GM23338 (cell line): ENCODE results near the gene OR2S2. TPM values are rescaled to one million over a fixed set of nuclear protein-coding genes. Genes with fewer than 3 reads are reported as not detected.
A peak's percentile ranks its signal among the peaks of the same experiment; 100 is the strongest.

ENCODE experiments used
- ATAC-seq: fragments of 200-7000 bp; cut with Tn5 transposase; 3 replicates; pipeline ENCODE4 v1.9.1; 2020
- DNase-seq: peaks from one replicate; pipeline ENCODE4 v3.0.0-alpha.2; 2015; ENCODE audit warnings: low spot score
- H2AFZ ChIP-seq: fragments of 200-600 bp; sonication (generic); 2 replicates; pipeline ENCODE4 v1.8.0; 2016; ENCODE audit warnings: antibody characterized with exemption, mild to moderate bottlenecking, moderate library complexity
- H3F3A ChIP-seq: fragments of 200-600 bp; sonication (generic); replicated peaks from 2 replicates; pipeline ENCODE4 v1.8.0; 2017; ENCODE audit warnings: antibody characterized with exemption, mixed run types, low read depth
- H3K27ac ChIP-seq: fragments of 200-600 bp; sonication (generic); 2 replicates; pipeline ENCODE4 v1.6.1; 2016; ENCODE audit warnings: low read depth
- H3K27me3 ChIP-seq: fragments of 200-600 bp; sonication (generic); 2 replicates; pipeline ENCODE4 v1.8.0; 2016; ENCODE audit warnings: mild to moderate bottlenecking, mixed run types, moderate library complexity; ENCODE audit not compliant: insufficient read depth
- H3K36me3 ChIP-seq: fragments of 200-600 bp; sonication (generic); 2 replicates; pipeline ENCODE4 v1.8.0; 2016; ENCODE audit warnings: mild to moderate bottlenecking; ENCODE audit not compliant: insufficient read depth
- H3K4me1 ChIP-seq: fragments of 200-600 bp; sonication (generic); 2 replicates; pipeline ENCODE4 v1.8.0; 2016; ENCODE audit warnings: mild to moderate bottlenecking, moderate library complexity; ENCODE audit not compliant: insufficient read depth
- H3K4me2 ChIP-seq: fragments of 200-600 bp; sonication (generic); 2 replicates; pipeline ENCODE4 v1.7.1; 2017; ENCODE audit warnings: mixed run types
- H3K4me3 ChIP-seq: fragments of 200-600 bp; sonication (generic); 2 replicates; pipeline ENCODE4 v1.6.1; 2016; ENCODE audit warnings: mixed run types
- H3K79me2 ChIP-seq: fragments of 200-600 bp; sonication (generic); replicated peaks from 2 replicates; pipeline ENCODE4 v1.8.0; 2017; ENCODE audit warnings: mild to moderate bottlenecking; ENCODE audit not compliant: insufficient read depth
- H3K9me2 ChIP-seq: fragments of 200-600 bp; sonication (generic); 2 replicates; pipeline ENCODE4 v1.8.0; 2017; ENCODE audit not compliant: insufficient read depth
- H4K20me1 ChIP-seq: fragments of 200-600 bp; sonication (generic); replicated peaks from 2 replicates; pipeline ENCODE4 v1.8.0; 2017; ENCODE audit warnings: mild to moderate bottlenecking; ENCODE audit not compliant: insufficient read depth
- H3K27ac Mint-ChIP-seq: 2 replicates; pipeline ENCODE4 v1.8.0; 2020; ENCODE audit warnings: inconsistent platforms, mild to moderate bottlenecking, moderate library complexity, mixed read lengths
- H3K27me3 Mint-ChIP-seq: 3 replicates; pipeline ENCODE4 v1.8.0; 2022; ENCODE audit warnings: low read depth, mild to moderate bottlenecking, moderate library complexity, mixed read lengths, inconsistent platforms; ENCODE audit not compliant: insufficient read depth, poor library complexity
- H3K36me3 Mint-ChIP-seq: 3 replicates; pipeline ENCODE4 v1.8.0; 2021; ENCODE audit warnings: low read depth, mild to moderate bottlenecking, inconsistent platforms, moderate library complexity, mixed read lengths
- H3K4me1 Mint-ChIP-seq: 3 replicates; pipeline ENCODE4 v1.8.0; 2020; ENCODE audit warnings: mild to moderate bottlenecking, inconsistent platforms, mixed read lengths
- H3K4me3 Mint-ChIP-seq: 3 replicates; pipeline ENCODE4 v1.8.0; 2021; ENCODE audit warnings: moderate library complexity, mild to moderate bottlenecking, inconsistent platforms, mixed read lengths
- H3K9me3 Mint-ChIP-seq: 3 replicates; pipeline ENCODE4 v1.8.0; 2020; ENCODE audit warnings: moderate library complexity, mild to moderate bottlenecking, inconsistent platforms, mixed read lengths
- CREB1 ChIP-seq: fragments of 250-450 bp; sonication (Bioruptor Pico); IDR thresholded peaks from 2 replicates; pipeline ENCODE4 v1.5.0; 2020; ENCODE audit warnings: low read depth, mild to moderate bottlenecking, moderate library complexity
- EZH2phosphoT487 ChIP-seq: fragments of 200-600 bp; sonication (generic); IDR thresholded peaks from one replicate; pipeline ENCODE4 v1.8.1; 2018; ENCODE audit warnings: antibody characterized with exemption; ENCODE audit not compliant: unreplicated experiment
- JUNB ChIP-seq: IDR thresholded peaks from one replicate; pipeline ENCODE4 v1.6.1; 2016; ENCODE audit warnings: antibody characterized with exemption; ENCODE audit not compliant: unreplicated experiment
- NANOG ChIP-seq: IDR thresholded peaks from 2 replicates; pipeline ENCODE4 v1.6.1; 2016; ENCODE audit warnings: antibody characterized with exemption, borderline replicate concordance
- POLR2AphosphoS5 ChIP-seq: IDR thresholded peaks from 2 replicates; pipeline ENCODE4 v1.6.1; 2016; ENCODE audit warnings: antibody characterized with exemption, low read depth
- REST ChIP-seq: IDR thresholded peaks from one replicate; pipeline ENCODE4 v1.6.1; 2018; ENCODE audit warnings: antibody characterized with exemption; ENCODE audit not compliant: unreplicated experiment
- STAT1 ChIP-seq: IDR thresholded peaks from one replicate; pipeline ENCODE4 v1.6.1; 2016; ENCODE audit warnings: antibody characterized with exemption; ENCODE audit not compliant: unreplicated experiment
- ZNF114 ChIP-seq: fragments of 250-450 bp; sonication (Bioruptor Pico); IDR thresholded peaks from 2 replicates; pipeline ENCODE4 v1.5.0; 2020; ENCODE audit warnings: mild to moderate bottlenecking, moderate library complexity
- ZNF331 ChIP-seq: fragments of 250-450 bp; sonication (Bioruptor Pico); IDR thresholded peaks from 2 replicates; pipeline ENCODE4 v1.5.0; 2020; ENCODE audit warnings: low read depth, mild to moderate bottlenecking, moderate library complexity
- polyA plus RNA-seq: library from polyadenylated mRNA; unstranded; fragments of >200 nt; fragmentation: Nextera tagmentation; extraction: Ambion mirVana; gene quantifications from 2 replicates; pipeline ENCODE4 v1.2.1, GENCODE V29; 2016
- total RNA-seq: library from RNA; depleted of rRNA; stranded (reverse); fragments of >200 nt; shearing (Covaris generic); gene quantifications from 2 replicates; pipeline ENCODE4 v1.2.3, GENCODE V29; 2014
- TF ChIP-seq, protein P1 (sequence below), 2 experiments: fragments of 200-600 bp in 1 of 2; sonication (generic) in 1 of 2; conservative IDR thresholded peaks; 2 replicates each; pipeline versions ENCODE4 v1.5.1 to v1.6.1; 2016 to 2017; ENCODE audit warnings: antibody characterized with exemption in 2 of 2, low read depth in 2 of 2, mild to moderate bottlenecking in 2 of 2, moderate library complexity in 1 of 2

The OR2S2 gene
- total and polyA plus RNA-seq, 2 experiments from 2014 or later, result not detected

GRCh38 chr9:35908504-35909125 lies 49.3 kb downstream of the OR2S2 start:
- H3F3A ChIP-seq, result no peaks in the 10 kb centered on the region
- peaks cover 20% of the 10 kb centered on the region for H3K4me1 ChIP-seq
- H3K36me3 ChIP-seq, result no peaks in the 10 kb centered on the region
- no peaks in the 10 kb centered on the region for H3K36me3 Mint-ChIP-seq
- peak overlapping the region; percentile 78; the same call in 1 of the 2 replicates for H3K27ac Mint-ChIP-seq
- ATAC-seq, result no peak
- H3K27me3 Mint-ChIP-seq, result peaks cover 12% of the 10 kb centered on the region
- no peaks in the 10 kb centered on the region for H3K79me2 ChIP-seq
- H3K4me1 Mint-ChIP-seq, result peaks cover 53% of the 10 kb centered on the region
- no peak for TF ChIP-seq REST
- H3K27ac ChIP-seq, result peak overlapping the region; percentile 60; the same call in 1 of the 2 replicates
- H3K4me2 ChIP-seq, result peak overlapping the region; percentile 69
- no peaks in the 10 kb centered on the region for H3K9me2 ChIP-seq
- no peaks in the 10 kb centered on the region for H3K27me3 ChIP-seq
- no peaks in the 10 kb centered on the region for H4K20me1 ChIP-seq
- H2AFZ ChIP-seq, result peak overlapping the region; percentile 99
- DNase-seq, result no peak
- H3K4me3 Mint-ChIP-seq, result peak overlapping the region; percentile 40; the same call in 1 of the 3 replicates
- H3K9me3 Mint-ChIP-seq, result no peaks in the 10 kb centered on the region
- H3K4me3 ChIP-seq, result no peak overlapping the region

- Mint-ChIP-seq H3K27ac (peak overlapping the region; percentile 82), H3K36me3 (no peaks in the 10 kb centered on the region), H3K4me1 (peaks cover 53% of the 10 kb centered on the region), H3K4me3 (peak overlapping the region; percentile 43; the same call in 1 of the 3 replicates), H3K27me3 (peaks cover 12% of the 10 kb centered on the region), H3K9me3 (no peaks in the 10 kb centered on the region)
- peak; percentile 43 for ATAC-seq
- H3F3A ChIP-seq, result no peaks in the 10 kb centered on the region
- no peaks in the 10 kb centered on the region for H3K27me3 ChIP-seq
- peak overlapping the region; percentile 69 for H3K4me2 ChIP-seq
- peaks cover 20% of the 10 kb centered on the region for H3K4me1 ChIP-seq
- H3K79me2 ChIP-seq, result no peaks in the 10 kb centered on the region
- H4K20me1 ChIP-seq, result no peaks in the 10 kb centered on the region
- H3K4me3 ChIP-seq, result 0 out of 2 replicates have a peak overlapping the region, but pooled peaks have one; percentile 20
- H3K27ac ChIP-seq, result peak overlapping the region; percentile 80; the same call in 1 of the 2 replicates
- no peaks in the 10 kb centered on the region for H3K9me2 ChIP-seq
- peak; percentile 67 for DNase-seq
- H2AFZ ChIP-seq, result peak overlapping the region; percentile 99
- H3K36me3 ChIP-seq, result no peaks in the 10 kb centered on the region
- TF ChIP-seq CREB1 (CRISPR knock-in tag), result no peak
- no peak for TF ChIP-seq ZNF331 (CRISPR knock-in tag)
- no peak for TF ChIP-seq EZH2phosphoT487
- TF ChIP-seq POLR2AphosphoS5, result no peak
- no peak for TF ChIP-seq ZNF114
- no peak for TF ChIP-seq NANOG
- TF ChIP-seq STAT1, result no peak
- no peak for TF ChIP-seq REST
- TF ChIP-seq JUNB, result no peak
- TF ChIP-seq, protein P1, sequence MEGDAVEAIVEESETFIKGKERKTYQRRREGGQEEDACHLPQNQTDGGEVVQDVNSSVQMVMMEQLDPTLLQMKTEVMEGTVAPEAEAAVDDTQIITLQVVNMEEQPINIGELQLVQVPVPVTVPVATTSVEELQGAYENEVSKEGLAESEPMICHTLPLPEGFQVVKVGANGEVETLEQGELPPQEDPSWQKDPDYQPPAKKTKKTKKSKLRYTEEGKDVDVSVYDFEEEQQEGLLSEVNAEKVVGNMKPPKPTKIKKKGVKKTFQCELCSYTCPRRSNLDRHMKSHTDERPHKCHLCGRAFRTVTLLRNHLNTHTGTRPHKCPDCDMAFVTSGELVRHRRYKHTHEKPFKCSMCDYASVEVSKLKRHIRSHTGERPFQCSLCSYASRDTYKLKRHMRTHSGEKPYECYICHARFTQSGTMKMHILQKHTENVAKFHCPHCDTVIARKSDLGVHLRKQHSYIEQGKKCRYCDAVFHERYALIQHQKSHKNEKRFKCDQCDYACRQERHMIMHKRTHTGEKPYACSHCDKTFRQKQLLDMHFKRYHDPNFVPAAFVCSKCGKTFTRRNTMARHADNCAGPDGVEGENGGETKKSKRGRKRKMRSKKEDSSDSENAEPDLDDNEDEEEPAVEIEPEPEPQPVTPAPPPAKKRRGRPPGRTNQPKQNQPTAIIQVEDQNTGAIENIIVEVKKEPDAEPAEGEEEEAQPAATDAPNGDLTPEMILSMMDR (conservative IDR thresholded peaks at IDR 0.05; ENCODE audit: low read depth in 2 of 2), result no peak
These were observed 50.0 kb downstream of the OR2S2 start for GRCh38 chr9:35907711-35908503.
